Right lobe of liver (tissue), 6 donors: ENCODE results near the gene FCRL1. TPM values are rescaled to one million over a fixed set of nuclear protein-coding genes. Genes with fewer than 3 reads are reported as not detected.

ENCODE experiments used
- ATAC-seq, 4 donors: fragments of 200-7000 bp; cut with Tn5 transposase; one replicate each; pipeline ENCODE4 v1.9.1; 2020; ENCODE audit warnings: mild to moderate bottlenecking in 4 of 4, moderate library complexity in 4 of 4
- DNase-seq, 3 donors: peaks; one replicate each; pipeline ENCODE4 v3.0.0-alpha.2; 2020
- H3K27ac ChIP-seq, 3 donors: fragments of 200-600 bp; one replicate each; pipeline ENCODE4 v1.8.0; 2022
- H3K27me3 ChIP-seq, 2 donors: fragments of 200-600 bp; one replicate each; pipeline ENCODE4 v1.8.0; 2022
- H3K36me3 ChIP-seq, 4 donors: fragments of 200-600 bp; sonication (generic) in 1 of 4; one replicate each; pipeline versions ENCODE4 v1.5.1 to v1.8.0; 2017 to 2022; ENCODE audit warnings: control low read depth in 1 of 4
- H3K4me1 ChIP-seq, 4 donors: fragments of 200-600 bp; sonication (generic) in 1 of 4; one replicate each; pipeline versions ENCODE4 v1.5.1 to v1.8.0; 2017 to 2022; ENCODE audit warnings: control low read depth in 1 of 4
- H3K4me3 ChIP-seq, 3 donors: fragments of 200-600 bp; one replicate each; pipeline ENCODE4 v1.8.0; 2022
- H3K9me3 ChIP-seq, 4 donors: fragments of 200-600 bp; sonication (generic) in 1 of 4; one replicate each; pipeline versions ENCODE4 v1.5.1 to v1.8.0; 2017 to 2022; ENCODE audit warnings: control low read depth in 1 of 4
- POLR2A ChIP-seq: fragments of 450-650 bp; IDR thresholded peaks from one replicate; pipeline ENCODE4 v1.6.1; 2017; ENCODE audit warnings: antibody characterized with exemption, mild to moderate bottlenecking
- WGBS: methylation state at CpG from one replicate; pipeline ENCODE4 v1.1.6; 2018; ENCODE audit warnings: low coverage, low lambda C conversion rate; ENCODE audit not compliant: insufficient coverage; ENCODE audit errors: missing lambda C conversion rate; 5-methylcytosine and 5-hydroxymethylcytosine counted together
- intact Hi-C, 2 donors: fragments of 100-400 bp; cut with DNase I; formaldehyde crosslinking; loops; one replicate each; pipeline versions ENCODE4 v1.11.2 to v1.14.1; 2022
- long read RNA-seq: library from polyadenylated mRNA; unstranded; transcript quantifications from one replicate; pipeline ENCODE4 v2.0.0, GENCODE V29; 2019
- total RNA-seq, 6 experiments: library from RNA; depleted of rRNA in 2 of 6; stranded (reverse); fragments of >200 nt in 2 of 6; fragmentation: NEBNext Ultra II Directional in 3 of 6; extraction: Animal tissue kit (Norgen Biotek cat#: 25700) in 3 of 6; gene quantifications; one replicate each; pipeline versions ENCODE4 v1.1.0 to v1.2.4, GENCODE V29; 2016 to 2023
- TF ChIP-seq, protein P1 (sequence below), 4 donors: fragments of 200-600 bp in 3 of 4; fragments of 450-650 bp in 1 of 4; IDR thresholded peaks; one replicate each; pipeline versions ENCODE4 v1.5.1 to v1.8.0; 2016 to 2022; ENCODE audit warnings: antibody characterized with exemption in 4 of 4, mild to moderate bottlenecking in 2 of 4
- donor health status: DM: no; HTN: yes; CAD: no.
- donor health status: DM: no; HTN: no; CAD: no.
- donor health status: DM: no; HTN: no; CAD: no.
- donor health status: DM: no; HTN: yes; CAD: no.
- donor health status: DM: no; HTN: yes; CAD: no.

FCRL1 gene, protein sequence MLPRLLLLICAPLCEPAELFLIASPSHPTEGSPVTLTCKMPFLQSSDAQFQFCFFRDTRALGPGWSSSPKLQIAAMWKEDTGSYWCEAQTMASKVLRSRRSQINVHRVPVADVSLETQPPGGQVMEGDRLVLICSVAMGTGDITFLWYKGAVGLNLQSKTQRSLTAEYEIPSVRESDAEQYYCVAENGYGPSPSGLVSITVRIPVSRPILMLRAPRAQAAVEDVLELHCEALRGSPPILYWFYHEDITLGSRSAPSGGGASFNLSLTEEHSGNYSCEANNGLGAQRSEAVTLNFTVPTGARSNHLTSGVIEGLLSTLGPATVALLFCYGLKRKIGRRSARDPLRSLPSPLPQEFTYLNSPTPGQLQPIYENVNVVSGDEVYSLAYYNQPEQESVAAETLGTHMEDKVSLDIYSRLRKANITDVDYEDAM
- total RNA-seq = under 1 TPM in 2 of 6 experiments, not detected in 4; 0.12 to 0.24 TPM
- long read RNA-seq = 0 reads

DNA sequence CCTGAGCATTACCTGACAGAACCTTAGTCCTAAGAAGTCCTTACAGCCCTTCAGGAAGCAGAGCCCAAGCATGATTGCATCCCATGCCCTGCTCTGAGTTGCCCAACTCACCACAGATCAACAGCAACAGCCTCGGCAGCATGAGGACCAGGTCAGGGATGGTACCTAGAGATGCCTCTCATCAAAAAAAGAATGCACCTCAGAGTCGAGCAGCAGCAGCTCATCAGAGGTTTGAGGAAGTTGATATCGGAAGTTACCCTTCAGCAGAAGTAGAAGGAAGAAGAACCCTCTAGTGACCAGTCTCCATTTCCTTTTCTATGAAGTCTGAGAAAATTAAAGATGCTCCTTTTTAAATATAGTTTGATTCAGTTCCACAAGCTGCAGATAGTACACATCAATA lies at the start of gene FCRL1:
FCRL1 (minus strand) TSS at position 225 of the 400 bp plus-strand sequence; CDS start at position 142, 83 bp downstream.
- no peaks in the 10 kb centered on the region for H3K4me1 ChIP-seq
- no peak within 1 kb of the TSS for H3K4me3 ChIP-seq
- no peaks in the 10 kb centered on the region for H3K9me3 ChIP-seq
- intact Hi-C loops = no loop called here
- 22% methylated on average over 2 of the region's 3 CpGs for WGBS
- no peaks in the 10 kb centered on the region for H3K36me3 ChIP-seq
- ATAC-seq = peak in 2 of 4 donors; percentile 19 to 28
- DNase-seq = no peak
- no peak within 1 kb of the TSS for H3K27ac ChIP-seq
- TF ChIP-seq, protein P1, sequence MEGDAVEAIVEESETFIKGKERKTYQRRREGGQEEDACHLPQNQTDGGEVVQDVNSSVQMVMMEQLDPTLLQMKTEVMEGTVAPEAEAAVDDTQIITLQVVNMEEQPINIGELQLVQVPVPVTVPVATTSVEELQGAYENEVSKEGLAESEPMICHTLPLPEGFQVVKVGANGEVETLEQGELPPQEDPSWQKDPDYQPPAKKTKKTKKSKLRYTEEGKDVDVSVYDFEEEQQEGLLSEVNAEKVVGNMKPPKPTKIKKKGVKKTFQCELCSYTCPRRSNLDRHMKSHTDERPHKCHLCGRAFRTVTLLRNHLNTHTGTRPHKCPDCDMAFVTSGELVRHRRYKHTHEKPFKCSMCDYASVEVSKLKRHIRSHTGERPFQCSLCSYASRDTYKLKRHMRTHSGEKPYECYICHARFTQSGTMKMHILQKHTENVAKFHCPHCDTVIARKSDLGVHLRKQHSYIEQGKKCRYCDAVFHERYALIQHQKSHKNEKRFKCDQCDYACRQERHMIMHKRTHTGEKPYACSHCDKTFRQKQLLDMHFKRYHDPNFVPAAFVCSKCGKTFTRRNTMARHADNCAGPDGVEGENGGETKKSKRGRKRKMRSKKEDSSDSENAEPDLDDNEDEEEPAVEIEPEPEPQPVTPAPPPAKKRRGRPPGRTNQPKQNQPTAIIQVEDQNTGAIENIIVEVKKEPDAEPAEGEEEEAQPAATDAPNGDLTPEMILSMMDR (IDR thresholded peaks at IDR 0.05) = no peak
- no peak for TF ChIP-seq POLR2A
- H3K27me3 ChIP-seq = no peaks in the 10 kb centered on the region

DNA sequence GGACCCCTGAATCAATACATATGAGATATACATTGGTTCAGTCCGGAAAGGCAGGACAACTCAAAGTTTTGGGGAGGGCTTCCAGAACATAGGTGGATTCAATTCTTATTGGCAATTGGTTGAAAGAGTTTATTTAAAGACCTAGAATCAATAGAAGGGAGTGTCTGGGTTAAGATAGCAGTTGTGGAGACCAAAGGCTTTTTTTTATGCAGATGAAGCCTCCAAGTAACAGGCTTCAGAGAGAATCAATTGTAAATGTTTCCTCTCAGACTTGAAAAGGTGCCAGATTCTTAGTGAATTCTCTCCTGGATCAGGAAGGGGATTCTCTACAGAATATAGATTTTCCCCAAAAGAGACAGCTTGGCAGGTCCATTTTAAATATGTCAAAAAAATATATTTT lies 48.7 kb upstream of the FCRL1 start:
- Histone ChIP-seq H3K27me3 (no peaks in the 10 kb centered on the region), H3K27ac (no peak overlapping the region), H3K4me1 (no peaks in the 10 kb centered on the region), H3K9me3 (no peaks in the 10 kb centered on the region), H3K4me3 (no peak overlapping the region), H3K36me3 (no peaks in the 10 kb centered on the region)
- no peak for DNase-seq
- intact Hi-C loops = no loop called here
- WGBS = 71% methylated on average over 1 of the region's 1 CpG
- TF ChIP-seq, protein P1 (IDR thresholded peaks at IDR 0.05) = no peak
- no peak for TF ChIP-seq POLR2A
- no peak for ATAC-seq

DNA sequence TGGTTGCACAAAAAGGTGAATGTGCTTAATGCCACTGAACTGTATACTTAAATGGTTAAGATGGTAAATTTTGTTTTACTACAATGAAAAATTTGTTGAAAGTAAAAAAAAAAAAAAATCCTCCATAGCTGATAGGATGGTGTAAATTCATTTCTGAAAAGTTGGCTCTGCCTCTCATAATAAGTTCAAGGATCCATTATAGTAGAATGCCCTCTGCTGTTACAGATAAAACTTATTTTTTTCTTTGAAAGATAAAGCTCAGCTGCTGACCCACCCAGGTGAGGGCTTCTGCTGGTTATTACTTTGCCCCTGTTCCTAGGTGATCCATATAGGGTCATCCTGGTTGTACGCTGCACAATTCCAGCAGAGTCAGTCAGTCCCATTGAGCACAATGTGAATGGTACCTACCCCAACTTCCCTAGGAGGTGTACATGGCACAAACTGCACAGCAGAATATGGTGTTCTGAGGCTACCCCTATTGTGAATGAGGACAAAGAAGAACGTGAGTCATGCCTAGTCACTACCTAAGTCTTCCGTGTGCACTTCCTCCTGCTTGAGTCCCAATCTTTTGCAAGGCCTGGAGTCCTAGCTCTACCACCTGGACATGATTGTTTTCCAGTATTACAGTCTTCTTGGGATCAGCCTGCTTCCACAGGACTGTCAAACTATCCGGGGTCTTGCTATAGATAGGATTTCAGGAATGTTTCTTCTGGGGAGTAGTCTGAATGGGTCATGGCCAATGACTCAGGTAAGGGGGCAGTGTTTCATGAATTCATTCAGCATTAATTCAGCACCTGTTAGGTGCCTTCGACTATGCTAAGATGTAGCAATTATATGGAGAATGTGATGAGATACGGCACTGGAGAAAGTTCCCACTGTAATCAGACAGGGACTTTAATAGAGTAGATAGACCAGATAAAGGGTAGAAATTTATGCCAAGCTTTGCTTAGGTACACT lies 42.5 kb upstream of the FCRL1 start:
- ATAC-seq (no peak), DNase-seq (no peak)
- Histone ChIP-seq H3K4me3 (no peak overlapping the region), H3K9me3 (peaks cover 0 to 2% (median 0%) of the 10 kb centered on the region in 4 donors), H3K4me1 (no peaks in the 10 kb centered on the region), H3K27me3 (no peaks in the 10 kb centered on the region), H3K36me3 (no peaks in the 10 kb centered on the region), H3K27ac (no peak overlapping the region)
- intact Hi-C loops = no loop called here
- 61% methylated on average over 6 of the region's 6 CpGs for WGBS
- TF ChIP-seq POLR2A = no peak
- TF ChIP-seq, protein P1 (IDR thresholded peaks at IDR 0.05) = no peak

DNA sequence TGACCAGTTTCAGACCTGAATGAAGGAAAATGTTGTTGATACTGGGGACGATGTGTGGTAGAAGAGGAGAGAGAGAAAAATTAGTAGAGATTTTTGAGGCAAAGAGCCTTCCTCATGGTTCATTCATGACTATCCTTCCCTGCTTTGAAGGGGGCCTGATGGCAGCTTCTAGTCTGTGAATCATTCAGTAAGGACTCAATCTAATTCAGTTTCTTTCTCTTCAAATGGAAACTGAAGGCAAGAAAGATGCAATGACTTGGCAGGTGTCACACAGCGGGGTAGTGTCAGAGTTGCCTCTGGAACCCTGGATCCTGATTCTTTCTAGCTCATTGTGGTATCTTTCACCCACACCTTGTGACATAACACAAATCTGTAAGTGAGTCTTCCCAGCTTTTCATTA lies 36.6 kb upstream of the FCRL1 start:
- TF ChIP-seq, protein P1 (IDR thresholded peaks at IDR 0.05) = no peak
- TF ChIP-seq POLR2A = no peak
- intact Hi-C loops = no loop called here
- 56% methylated on average over 1 of the region's 2 CpGs for WGBS

More for the DNA sequence above, 36.6 kb upstream of the FCRL1 start:
- Histone ChIP-seq H3K27ac (no peak overlapping the region), H3K4me1 (no peaks in the 10 kb centered on the region), H3K27me3 (no peaks in the 10 kb centered on the region), H3K36me3 (no peaks in the 10 kb centered on the region), H3K9me3 (peaks cover 0 to 3% (median 0%) of the 10 kb centered on the region in 4 donors), H3K4me3 (no peak overlapping the region)
- ATAC-seq (no peak), DNase-seq (no peak)
